ENCODE results near the gene RCAN3. TPM values are rescaled to one million over a fixed set of nuclear protein-coding genes. Genes with fewer than 3 reads are reported as not detected.

Gene RCAN3
- total and polyA plus RNA-seq, 10 of the 15 experiments (the other 5 are each of a cell fraction or from before 2014, with no cell fraction given), result 0.02 to 0.46 (median 0.06) TPM; not detected in 3

DNA sequence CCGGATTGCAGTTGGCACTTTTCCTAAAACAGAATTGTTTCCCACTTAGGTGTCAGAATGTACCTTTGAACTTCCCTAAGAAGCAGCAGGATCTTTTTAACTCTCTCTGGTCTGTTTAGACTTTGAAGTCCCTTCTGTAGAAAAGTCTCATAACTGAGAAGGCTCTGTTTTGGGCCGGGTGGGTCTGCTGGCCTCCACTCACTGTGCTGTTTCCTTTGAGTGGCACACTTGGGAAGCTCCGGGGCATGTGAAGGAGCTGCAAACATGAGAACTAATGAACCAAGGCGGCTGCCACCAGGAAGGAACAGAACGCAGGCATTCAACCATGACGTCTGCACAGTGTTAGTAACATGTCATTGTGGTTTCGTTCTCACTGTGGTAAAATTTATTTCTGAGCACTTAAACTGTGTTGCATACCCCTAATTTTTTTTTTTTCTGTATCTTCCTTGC is 33.8 kb downstream of the RCAN3 start (continued):
- TF ChIP-seq BRCA1 (IDR thresholded peaks at IDR 0.05; ENCODE audit: low read depth, low read length) (no peak), CHD2 (IDR thresholded peaks at IDR 0.05; ENCODE audit: borderline replicate concordance, low read depth, low read length) (no peak), TCF12 (IDR thresholded peaks at IDR 0.05; ENCODE audit: low read depth, low read length) (no peak), TCF3 (IDR thresholded peaks at IDR 0.05; ENCODE audit: borderline replicate concordance, insufficient read depth, low read depth, low read length) (no peak), RELA (IDR thresholded peaks at IDR 0.05; ENCODE audit: borderline replicate concordance, partially characterized antibody) (no peak), CUX1 (IDR thresholded peaks at IDR 0.05; ENCODE audit: insufficient replicate concordance, low read depth, low read length) (no peak), STAT1 (conservative IDR thresholded peaks at IDR 0.05) (no peak), EP300 (IDR thresholded peaks at IDR 0.05; ENCODE audit: borderline replicate concordance in 1 of 2, control insufficient read depth in 1 of 2, low read depth in 2 of 2, low read length in 2 of 2) (peak in 1 of 2 experiments; percentile 56; a peak in 1 of 4 replicates), MXI1 (IDR thresholded peaks at IDR 0.05; ENCODE audit: low read depth, low read length) (no peak), CREM (IDR thresholded peaks at IDR 0.05; ENCODE audit: low read depth) (peak; percentile 50; the same call in 1 of the 2 replicates), SKIL (IDR thresholded peaks at IDR 0.05; ENCODE audit: low read depth, poor library complexity, severe bottlenecking) (peak; percentile 77), CEBPB (IDR thresholded peaks at IDR 0.05; ENCODE audit: borderline replicate concordance in 1 of 2, low read depth in 2 of 2, low read length in 2 of 2) (no peak)
- TF ChIP-seq, protein P1, sequence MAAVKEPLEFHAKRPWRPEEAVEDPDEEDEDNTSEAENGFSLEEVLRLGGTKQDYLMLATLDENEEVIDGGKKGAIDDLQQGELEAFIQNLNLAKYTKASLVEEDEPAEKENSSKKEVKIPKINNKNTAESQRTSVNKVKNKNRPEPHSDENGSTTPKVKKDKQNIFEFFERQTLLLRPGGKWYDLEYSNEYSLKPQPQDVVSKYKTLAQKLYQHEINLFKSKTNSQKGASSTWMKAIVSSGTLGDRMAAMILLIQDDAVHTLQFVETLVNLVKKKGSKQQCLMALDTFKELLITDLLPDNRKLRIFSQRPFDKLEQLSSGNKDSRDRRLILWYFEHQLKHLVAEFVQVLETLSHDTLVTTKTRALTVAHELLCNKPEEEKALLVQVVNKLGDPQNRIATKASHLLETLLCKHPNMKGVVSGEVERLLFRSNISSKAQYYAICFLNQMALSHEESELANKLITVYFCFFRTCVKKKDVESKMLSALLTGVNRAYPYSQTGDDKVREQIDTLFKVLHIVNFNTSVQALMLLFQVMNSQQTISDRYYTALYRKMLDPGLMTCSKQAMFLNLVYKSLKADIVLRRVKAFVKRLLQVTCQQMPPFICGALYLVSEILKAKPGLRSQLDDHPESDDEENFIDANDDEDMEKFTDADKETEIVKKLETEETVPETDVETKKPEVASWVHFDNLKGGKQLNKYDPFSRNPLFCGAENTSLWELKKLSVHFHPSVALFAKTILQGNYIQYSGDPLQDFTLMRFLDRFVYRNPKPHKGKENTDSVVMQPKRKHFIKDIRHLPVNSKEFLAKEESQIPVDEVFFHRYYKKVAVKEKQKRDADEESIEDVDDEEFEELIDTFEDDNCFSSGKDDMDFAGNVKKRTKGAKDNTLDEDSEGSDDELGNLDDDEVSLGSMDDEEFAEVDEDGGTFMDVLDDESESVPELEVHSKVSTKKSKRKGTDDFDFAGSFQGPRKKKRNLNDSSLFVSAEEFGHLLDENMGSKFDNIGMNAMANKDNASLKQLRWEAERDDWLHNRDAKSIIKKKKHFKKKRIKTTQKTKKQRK (IDR thresholded peaks at IDR 0.05; ENCODE audit: low read depth, low read length), result no peak
- TF ChIP-seq, protein P2, sequence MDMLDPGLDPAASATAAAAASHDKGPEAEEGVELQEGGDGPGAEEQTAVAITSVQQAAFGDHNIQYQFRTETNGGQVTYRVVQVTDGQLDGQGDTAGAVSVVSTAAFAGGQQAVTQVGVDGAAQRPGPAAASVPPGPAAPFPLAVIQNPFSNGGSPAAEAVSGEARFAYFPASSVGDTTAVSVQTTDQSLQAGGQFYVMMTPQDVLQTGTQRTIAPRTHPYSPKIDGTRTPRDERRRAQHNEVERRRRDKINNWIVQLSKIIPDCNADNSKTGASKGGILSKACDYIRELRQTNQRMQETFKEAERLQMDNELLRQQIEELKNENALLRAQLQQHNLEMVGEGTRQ (IDR thresholded peaks at IDR 0.05; ENCODE audit: borderline replicate concordance, low read depth, low read length), result no peak

Data from GM12878 (cell line).